Endothelial cell of umbilical vein (primary cell): Measurements from ENCODE around the gene SDHAF2. TPM values are rescaled to one million over a fixed set of nuclear protein-coding genes. Genes with fewer than 3 reads are reported as not detected.

Experiments used
- BruUV-seq: library from RNA; stranded (reverse); fragments of 400-500 nt; replicated peaks from 2 replicates; lab custom pipeline; 2021; lab: Mats Ljungman, UMichigan
- CTCF ChIA-PET: fragments of 300-600, 350-600 bp; sonication (Branson Sonifier 250); formaldehyde crosslinking; loops from one replicate; lab custom pipeline; 2021; ENCODE audit warnings: antibody characterized with exemption, inconsistent platforms; lab: Charles Lee
- POLR2A ChIA-PET: fragments of 300-600, 350-600 bp; sonication (Branson Sonifier 250); formaldehyde crosslinking; loops from one replicate; lab custom pipeline; 2021; ENCODE audit warnings: antibody characterized with exemption, inconsistent platforms; lab: Charles Lee
- DNase-seq: peaks from one replicate; pipeline ENCODE4 v3.0.0-alpha.2; 2011; ENCODE audit warnings: low read depth, low spot score
- FAIRE-seq: peaks from 2 replicates; lab custom pipeline; 2011; peaks lifted over from hg19 to GRCh38; lab: Jason Lieb, UNC
- H2AFZ ChIP-seq: 2 replicates; pipeline ENCODE4 v1.6.0; 2012; ENCODE audit warnings: low read depth, low read length, control low read depth, inconsistent platforms
- H3K27ac ChIP-seq: 2 replicates; pipeline ENCODE4 v1.5.1; 2011; ENCODE audit warnings: low read depth, mild to moderate bottlenecking, control low read depth, low read length, moderate library complexity; ENCODE audit not compliant: insufficient read depth
- H3K27me3 ChIP-seq, 2 experiments: 2 replicates each; pipeline versions ENCODE4 v1.6.0 to v1.6.1; 2011; ENCODE audit warnings: low read length in 2 of 2, mixed read lengths in 1 of 2; ENCODE audit not compliant: control insufficient read depth in 2 of 2, insufficient read depth in 2 of 2
- H3K36me3 ChIP-seq, 2 experiments: 2 replicates in 1 of 2; 3 replicates in 1 of 2; pipeline ENCODE4 v1.5.1; 2011; ENCODE audit warnings: low read length in 2 of 2, mild to moderate bottlenecking in 1 of 2, moderate library complexity in 1 of 2; ENCODE audit not compliant: control insufficient read depth in 2 of 2, insufficient read depth in 2 of 2; ENCODE audit errors: extremely low read depth in 1 of 2
- H3K4me1 ChIP-seq: 3 replicates; pipeline ENCODE4 v1.5.1; 2011; ENCODE audit warnings: mild to moderate bottlenecking, low read length; ENCODE audit not compliant: control insufficient read depth, insufficient read depth; ENCODE audit errors: extremely low read depth
- H3K4me2 ChIP-seq: 2 replicates; pipeline ENCODE4 v1.6.1; 2011; ENCODE audit warnings: low read length, control low read depth, mixed read lengths; ENCODE audit not compliant: insufficient read depth
- H3K4me3 ChIP-seq, 3 experiments: fragments of 200-600 bp in 1 of 3; sonication (generic), shearing (Covaris generic) in 1 of 3; replicated peaks in 1 of 3; 2 replicates each; pipeline ENCODE4 v1.5.1; 2011 to 2016; ENCODE audit warnings: control low read depth in 3 of 3, low read length in 3 of 3, mild to moderate bottlenecking in 2 of 3, inconsistent platforms in 1 of 3, low read depth in 1 of 3, moderate library complexity in 1 of 3; ENCODE audit not compliant: insufficient read depth in 1 of 3
- H3K79me2 ChIP-seq: 2 replicates; pipeline ENCODE4 v1.6.0; 2012; ENCODE audit warnings: low read length, inconsistent platforms; ENCODE audit not compliant: control insufficient read depth, insufficient read depth
- H3K9ac ChIP-seq: replicated peaks from 2 replicates; pipeline ENCODE3; 2011; ENCODE audit warnings: low read length, control low read depth; ENCODE audit not compliant: insufficient read depth; ENCODE audit errors: extremely low read depth
- H3K9me1 ChIP-seq: replicated peaks from 3 replicates; pipeline ENCODE4 v1.6.0; 2011; ENCODE audit warnings: mild to moderate bottlenecking, low read length; ENCODE audit not compliant: control insufficient read depth, insufficient read depth; ENCODE audit errors: extremely low read depth
- H3K9me3 ChIP-seq: replicated peaks from 2 replicates; pipeline ENCODE4 v1.5.1; 2012; ENCODE audit warnings: low read length, inconsistent platforms; ENCODE audit not compliant: control insufficient read depth, insufficient read depth
- H4K20me1 ChIP-seq: replicated peaks from 2 replicates; pipeline ENCODE3; 2011; ENCODE audit warnings: mild to moderate bottlenecking, low read length; ENCODE audit not compliant: control insufficient read depth, insufficient read depth; ENCODE audit errors: extremely low read depth
- CTCF ChIP-seq, 2 donors: IDR thresholded peaks; 1 replicate in 1 of 2; 2 replicates in 1 of 2; pipeline ENCODE4 v1.5.1; 2011; ENCODE audit warnings: low read length in 2 of 2, mild to moderate bottlenecking in 2 of 2, moderate library complexity in 2 of 2, control low read depth in 1 of 2, inconsistent platforms in 1 of 2, low read depth in 1 of 2; ENCODE audit not compliant: insufficient read depth in 1 of 2; ENCODE audit errors: extremely low read depth in 1 of 2
- EZH2 ChIP-seq: IDR thresholded peaks from 2 replicates; pipeline ENCODE4 v1.6.1; 2012; ENCODE audit warnings: borderline replicate concordance, low read depth, mild to moderate bottlenecking, moderate library complexity, low read length, inconsistent platforms; ENCODE audit not compliant: severe bottlenecking
- FOS ChIP-seq: IDR thresholded peaks from 2 replicates; pipeline ENCODE4 v1.6.1; 2011; ENCODE audit warnings: mild to moderate bottlenecking, low read length, moderate library complexity, borderline replicate concordance; ENCODE audit not compliant: insufficient read depth
- GATA2 ChIP-seq: IDR thresholded peaks from 2 replicates; pipeline ENCODE4 v1.7.0; 2011; ENCODE audit warnings: low read depth, mild to moderate bottlenecking, moderate library complexity, mixed read lengths, low read length; ENCODE audit not compliant: insufficient read length, insufficient read depth
- JUN ChIP-seq: IDR thresholded peaks from 2 replicates; pipeline ENCODE4 v1.6.1; 2011; ENCODE audit warnings: borderline replicate concordance, low read depth; ENCODE audit not compliant: insufficient read length, insufficient read depth
- MYC ChIP-seq: IDR thresholded peaks from one replicate; pipeline ENCODE4 v1.6.1; 2011; ENCODE audit warnings: mild to moderate bottlenecking, low read depth, low read length
- POLR2A ChIP-seq: IDR thresholded peaks from 2 replicates; pipeline ENCODE4 v1.6.1; 2012; ENCODE audit warnings: low read depth, mild to moderate bottlenecking, control low read depth, low read length
- POLR2AphosphoS5 ChIP-seq: IDR thresholded peaks from 2 replicates; pipeline ENCODE4 v1.6.1; 2012; ENCODE audit warnings: low read depth, mild to moderate bottlenecking, control low read depth, low read length, moderate library complexity; ENCODE audit not compliant: insufficient read depth
- dilution Hi-C: fragments of 300-500 bp; cut with MboI; formaldehyde crosslinking; loops from one replicate; pipeline ENCODE4 v1.15.0; 2019; ENCODE audit warnings: low sequenced_read_pairs; ENCODE audit not compliant: extremely low pct_ligation_motif_present
- intact Hi-C: fragments of 100-400 bp; cut with micrococcal nuclease; formaldehyde crosslinking; loops from one replicate; pipeline ENCODE4 v1.10.0; 2022
- polyA plus RNA-seq, 4 experiments: library from polyadenylated mRNA; depleted of rRNA in 3 of 4; stranded (reverse) in 3 of 4; unstranded in 1 of 4; fragments of >200 nt; gene quantifications; 2 replicates each; pipeline versions ENCODE4 v1.2.1 to v1.2.3, GENCODE V29; 2011 to 2012; ENCODE audit warnings: missing spikeins in 1 of 4
- total RNA-seq: library from RNA; stranded (reverse); gene quantifications from 2 replicates; pipeline ENCODE4 v1.2.3, GENCODE V29; 2021
- TF ChIP-seq, protein P1 (sequence below): IDR thresholded peaks from 2 replicates; pipeline ENCODE4 v1.6.1; 2011; ENCODE audit not compliant: insufficient read depth, insufficient read length

Gene SDHAF2
- total and polyA plus RNA-seq, 2 donors (not counting 3 experiments of a cell fraction or from before 2014, with no cell fraction given) = 44.5 to 128 TPM

DNA sequence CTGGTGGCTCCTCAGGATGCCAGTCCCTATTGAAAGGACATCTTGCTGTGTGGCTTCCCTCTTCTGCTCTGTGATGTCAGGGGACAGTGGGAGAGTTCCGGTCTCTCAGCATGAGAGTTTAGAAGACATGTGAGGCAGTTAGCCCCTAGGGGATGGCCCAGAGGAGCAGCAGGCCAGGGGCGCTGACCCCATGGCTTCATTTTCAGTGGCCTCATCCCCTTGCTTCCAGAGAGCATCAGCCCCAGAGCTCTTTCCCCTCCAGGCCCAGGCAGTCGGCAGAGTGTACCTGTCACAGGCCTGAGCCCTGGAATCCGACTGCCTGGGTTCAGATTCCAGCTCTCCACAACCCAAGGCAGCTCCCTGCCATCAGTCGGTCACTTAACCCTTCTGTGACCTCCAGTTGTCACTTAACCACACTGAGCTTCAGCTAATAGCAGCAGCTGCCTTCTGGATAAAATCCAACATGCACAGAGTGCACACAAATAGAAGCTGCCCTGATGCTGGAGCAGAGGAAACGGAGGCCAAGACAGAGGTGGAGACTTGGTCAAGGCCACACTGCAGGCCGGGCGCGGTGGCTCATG, 64.5 kb downstream of the SDHAF2 start:
- Histone ChIP-seq H3K9ac (no peak overlapping the region), H3K27me3 (no peaks in the 10 kb centered on the region), H3K27ac (no peak overlapping the region), H3K9me3 (no peaks in the 10 kb centered on the region), H3K4me3 (no peak overlapping the region), H3K36me3 (no peaks in the 10 kb centered on the region), H2AFZ (no peak overlapping the region), H4K20me1 (no peaks in the 10 kb centered on the region), H3K9me1 (no peaks in the 10 kb centered on the region), H3K4me1 (no peaks in the 10 kb centered on the region), H3K79me2 (no peaks in the 10 kb centered on the region), H3K4me2 (no peak overlapping the region)
- CTCF ChIA-PET = interaction anchor here (0.7 to 3.9 kb wide), 5 partner anchors 12 to 144 kb away, joined by 3 to 16 read pairs (median 5); no protein-coding TSS in a partner anchor
- no TSS peak for BruUV-seq
- no peak for DNase-seq
- TF ChIP-seq JUN = no peak
- TF ChIP-seq GATA2 = no peak
- TF ChIP-seq POLR2A = no peak
- TF ChIP-seq POLR2AphosphoS5 = no peak
- dilution Hi-C loops = no loop called here
- no peak for FAIRE-seq
- POLR2A ChIA-PET = no interaction called here
- intact Hi-C loops = no loop called here

- DNase-seq (no peak), FAIRE-seq (no peak)
- H2AFZ ChIP-seq = no peak overlapping the region
- no peaks in the 10 kb centered on the region for H3K79me2 ChIP-seq
- no peaks in the 10 kb centered on the region for H3K9me1 ChIP-seq
- ChIA-PET POLR2A (no interaction called here), CTCF (interaction anchor here (1.0 to 3.9 kb wide), 4 partner anchors 12 to 50 kb away, joined by 3 to 16 read pairs (median 10); no protein-coding TSS in a partner anchor)
- no peak overlapping the region for H3K4me3 ChIP-seq
- dilution Hi-C loops = no loop called here
- H3K9ac ChIP-seq = no peak overlapping the region
- no TSS peak for BruUV-seq
- no peak overlapping the region for H3K4me2 ChIP-seq
- intact Hi-C loops = no loop called here
- H3K27ac ChIP-seq = no peak overlapping the region
- H4K20me1 ChIP-seq = no peaks in the 10 kb centered on the region
- no peaks in the 10 kb centered on the region for H3K4me1 ChIP-seq
- no peaks in the 10 kb centered on the region for H3K9me3 ChIP-seq
- H3K27me3 ChIP-seq = no peaks in the 10 kb centered on the region
- no peaks in the 10 kb centered on the region for H3K36me3 ChIP-seq
- TF ChIP-seq CTCF (IDR thresholded peaks at IDR 0.05; ENCODE audit: extremely low read depth in 1 of 2, insufficient read depth in 1 of 2, low read depth in 1 of 2, low read length in 2 of 2) (no peak), EZH2 (no peak), GATA2 (no peak), POLR2AphosphoS5 (no peak), FOS (no peak), POLR2A (no peak), JUN (no peak), MYC (no peak)
- TF ChIP-seq, protein P1, sequence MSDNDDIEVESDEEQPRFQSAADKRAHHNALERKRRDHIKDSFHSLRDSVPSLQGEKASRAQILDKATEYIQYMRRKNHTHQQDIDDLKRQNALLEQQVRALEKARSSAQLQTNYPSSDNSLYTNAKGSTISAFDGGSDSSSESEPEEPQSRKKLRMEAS = no peak
Measured at GRCh38 chr11:61495801-61496601, 66.1 kb downstream of the SDHAF2 start.
